Measurements from ENCODE around the gene PRPF6.

The PRPF6 gene

GRCh38 chr20:64035933-64036345, 55.0 kb downstream of the PRPF6 start, which contains the start of gene C20orf204:
Gene C20orf204, plus strand, starts transcription at chr20:64036182. Its CDS starts 142 bp downstream, at chr20:64036324.
- DNase-seq (ENCODE audit: low spot score), result no peak

- no peak for DNase-seq (ENCODE audit: low spot score)
These were observed 55.6 kb downstream of the PRPF6 start for GRCh38 chr20:64036346-64037198.

GRCh38 chr20:64037199-64037497, 56.2 kb downstream of the PRPF6 start:
- no peak for DNase-seq (ENCODE audit: low spot score)

GRCh38 chr20:64037498-64038213, 56.7 kb downstream of the PRPF6 start:
- no peak for DNase-seq (ENCODE audit: low spot score)

GRCh38 chr20:64038224-64038564, 57.3 kb downstream of the PRPF6 start:
- DNase-seq (ENCODE audit: low spot score), result no peak

- no peak for DNase-seq (ENCODE audit: low spot score)
These were observed 57.8 kb downstream of the PRPF6 start for GRCh38 chr20:64038565-64039292.

GRCh38 chr20:64039293-64040160, 58.6 kb downstream of the PRPF6 start:
- no peak for DNase-seq (ENCODE audit: low spot score)

GRCh38 chr20:64040231-64041039, 59.5 kb downstream of the PRPF6 start:
- DNase-seq (ENCODE audit: low spot score), result no peak

- DNase-seq (ENCODE audit: low spot score), result no peak
These were observed 60.3 kb downstream of the PRPF6 start for GRCh38 chr20:64041040-64041780.

GRCh38 chr20:64041781-64042053, 60.8 kb downstream of the PRPF6 start:
- DNase-seq (ENCODE audit: low spot score), result no peak

- no peak for DNase-seq (ENCODE audit: low spot score)
These were observed 61.3 kb downstream of the PRPF6 start for GRCh38 chr20:64042054-64042781.

GRCh38 chr20:64043768-64044167, 62.8 kb downstream of the PRPF6 start:
- DNase-seq (ENCODE audit: low spot score), result no peak

- no peak for DNase-seq (ENCODE audit: low spot score)
These were observed 63.7 kb downstream of the PRPF6 start for GRCh38 chr20:64044484-64045247.

GRCh38 chr20:64045346-64046011, 64.5 kb downstream of the PRPF6 start:
- DNase-seq (ENCODE audit: low spot score), result no peak

GRCh38 chr20:64047046-64047389, 66.1 kb downstream of the PRPF6 start:
- no peak for DNase-seq (ENCODE audit: low spot score)

GRCh38 chr20:64047968-64048401, 67.1 kb downstream of the PRPF6 start:
- no peak for DNase-seq (ENCODE audit: low spot score)

- DNase-seq (ENCODE audit: low spot score), result no peak
These were observed 67.6 kb downstream of the PRPF6 start for GRCh38 chr20:64048402-64049044.
